Endothelial cell of umbilical vein (primary cell): ENCODE measurements around the gene SLC25A41. TPM values are rescaled to one million over a fixed set of nuclear protein-coding genes. Genes with fewer than 3 reads are reported as not detected.

Experiments used
- BruUV-seq: library from RNA; stranded (reverse); fragments of 400-500 nt; replicated peaks from 2 replicates; lab custom pipeline; 2021; lab: Mats Ljungman, UMichigan
- CTCF ChIA-PET: fragments of 300-600, 350-600 bp; sonication (Branson Sonifier 250); formaldehyde crosslinking; loops from one replicate; lab custom pipeline; 2021; ENCODE audit warnings: antibody characterized with exemption, inconsistent platforms; lab: Charles Lee
- POLR2A ChIA-PET: fragments of 300-600, 350-600 bp; sonication (Branson Sonifier 250); formaldehyde crosslinking; loops from one replicate; lab custom pipeline; 2021; ENCODE audit warnings: antibody characterized with exemption, inconsistent platforms; lab: Charles Lee
- DNase-seq: peaks from one replicate; pipeline ENCODE4 v3.0.0-alpha.2; 2011; ENCODE audit warnings: low read depth, low spot score
- FAIRE-seq: peaks from 2 replicates; lab custom pipeline; 2011; peaks lifted over from hg19 to GRCh38; lab: Jason Lieb, UNC
- H2AFZ ChIP-seq: 2 replicates; pipeline ENCODE4 v1.6.0; 2012; ENCODE audit warnings: low read depth, low read length, control low read depth, inconsistent platforms
- H3K27ac ChIP-seq: 2 replicates; pipeline ENCODE4 v1.5.1; 2011; ENCODE audit warnings: low read depth, mild to moderate bottlenecking, control low read depth, low read length, moderate library complexity; ENCODE audit not compliant: insufficient read depth
- H3K27me3 ChIP-seq, 2 experiments: 2 replicates each; pipeline versions ENCODE4 v1.6.0 to v1.6.1; 2011; ENCODE audit warnings: low read length in 2 of 2, mixed read lengths in 1 of 2; ENCODE audit not compliant: control insufficient read depth in 2 of 2, insufficient read depth in 2 of 2
- H3K36me3 ChIP-seq, 2 experiments: 2 replicates in 1 of 2; 3 replicates in 1 of 2; pipeline ENCODE4 v1.5.1; 2011; ENCODE audit warnings: low read length in 2 of 2, mild to moderate bottlenecking in 1 of 2, moderate library complexity in 1 of 2; ENCODE audit not compliant: control insufficient read depth in 2 of 2, insufficient read depth in 2 of 2; ENCODE audit errors: extremely low read depth in 1 of 2
- H3K4me1 ChIP-seq: 3 replicates; pipeline ENCODE4 v1.5.1; 2011; ENCODE audit warnings: mild to moderate bottlenecking, low read length; ENCODE audit not compliant: control insufficient read depth, insufficient read depth; ENCODE audit errors: extremely low read depth
- H3K4me2 ChIP-seq: 2 replicates; pipeline ENCODE4 v1.6.1; 2011; ENCODE audit warnings: low read length, control low read depth, mixed read lengths; ENCODE audit not compliant: insufficient read depth
- H3K4me3 ChIP-seq, 3 experiments: fragments of 200-600 bp in 1 of 3; sonication (generic), shearing (Covaris generic) in 1 of 3; replicated peaks in 1 of 3; 2 replicates each; pipeline ENCODE4 v1.5.1; 2011 to 2016; ENCODE audit warnings: control low read depth in 3 of 3, low read length in 3 of 3, mild to moderate bottlenecking in 2 of 3, inconsistent platforms in 1 of 3, low read depth in 1 of 3, moderate library complexity in 1 of 3; ENCODE audit not compliant: insufficient read depth in 1 of 3
- H3K79me2 ChIP-seq: 2 replicates; pipeline ENCODE4 v1.6.0; 2012; ENCODE audit warnings: low read length, inconsistent platforms; ENCODE audit not compliant: control insufficient read depth, insufficient read depth
- H3K9ac ChIP-seq: replicated peaks from 2 replicates; pipeline ENCODE3; 2011; ENCODE audit warnings: low read length, control low read depth; ENCODE audit not compliant: insufficient read depth; ENCODE audit errors: extremely low read depth
- H3K9me1 ChIP-seq: replicated peaks from 3 replicates; pipeline ENCODE4 v1.6.0; 2011; ENCODE audit warnings: mild to moderate bottlenecking, low read length; ENCODE audit not compliant: control insufficient read depth, insufficient read depth; ENCODE audit errors: extremely low read depth
- H3K9me3 ChIP-seq: replicated peaks from 2 replicates; pipeline ENCODE4 v1.5.1; 2012; ENCODE audit warnings: low read length, inconsistent platforms; ENCODE audit not compliant: control insufficient read depth, insufficient read depth
- H4K20me1 ChIP-seq: replicated peaks from 2 replicates; pipeline ENCODE3; 2011; ENCODE audit warnings: mild to moderate bottlenecking, low read length; ENCODE audit not compliant: control insufficient read depth, insufficient read depth; ENCODE audit errors: extremely low read depth
- CTCF ChIP-seq, 2 donors: IDR thresholded peaks; 1 replicate in 1 of 2; 2 replicates in 1 of 2; pipeline ENCODE4 v1.5.1; 2011; ENCODE audit warnings: low read length in 2 of 2, mild to moderate bottlenecking in 2 of 2, moderate library complexity in 2 of 2, control low read depth in 1 of 2, inconsistent platforms in 1 of 2, low read depth in 1 of 2; ENCODE audit not compliant: insufficient read depth in 1 of 2; ENCODE audit errors: extremely low read depth in 1 of 2
- EZH2 ChIP-seq: IDR thresholded peaks from 2 replicates; pipeline ENCODE4 v1.6.1; 2012; ENCODE audit warnings: borderline replicate concordance, low read depth, mild to moderate bottlenecking, moderate library complexity, low read length, inconsistent platforms; ENCODE audit not compliant: severe bottlenecking
- FOS ChIP-seq: IDR thresholded peaks from 2 replicates; pipeline ENCODE4 v1.6.1; 2011; ENCODE audit warnings: mild to moderate bottlenecking, low read length, moderate library complexity, borderline replicate concordance; ENCODE audit not compliant: insufficient read depth
- GATA2 ChIP-seq: IDR thresholded peaks from 2 replicates; pipeline ENCODE4 v1.7.0; 2011; ENCODE audit warnings: low read depth, mild to moderate bottlenecking, moderate library complexity, mixed read lengths, low read length; ENCODE audit not compliant: insufficient read length, insufficient read depth
- JUN ChIP-seq: IDR thresholded peaks from 2 replicates; pipeline ENCODE4 v1.6.1; 2011; ENCODE audit warnings: borderline replicate concordance, low read depth; ENCODE audit not compliant: insufficient read length, insufficient read depth
- MAX ChIP-seq: IDR thresholded peaks from 2 replicates; pipeline ENCODE4 v1.6.1; 2011; ENCODE audit not compliant: insufficient read depth, insufficient read length
- MYC ChIP-seq: IDR thresholded peaks from one replicate; pipeline ENCODE4 v1.6.1; 2011; ENCODE audit warnings: mild to moderate bottlenecking, low read depth, low read length
- POLR2A ChIP-seq: IDR thresholded peaks from 2 replicates; pipeline ENCODE4 v1.6.1; 2012; ENCODE audit warnings: low read depth, mild to moderate bottlenecking, control low read depth, low read length
- POLR2AphosphoS5 ChIP-seq: IDR thresholded peaks from 2 replicates; pipeline ENCODE4 v1.6.1; 2012; ENCODE audit warnings: low read depth, mild to moderate bottlenecking, control low read depth, low read length, moderate library complexity; ENCODE audit not compliant: insufficient read depth
- dilution Hi-C: fragments of 300-500 bp; cut with MboI; formaldehyde crosslinking; loops from one replicate; pipeline ENCODE4 v1.15.0; 2019; ENCODE audit warnings: low sequenced_read_pairs; ENCODE audit not compliant: extremely low pct_ligation_motif_present
- intact Hi-C: fragments of 100-400 bp; cut with micrococcal nuclease; formaldehyde crosslinking; loops from one replicate; pipeline ENCODE4 v1.10.0; 2022
- polyA plus RNA-seq, 4 experiments: library from polyadenylated mRNA; depleted of rRNA in 3 of 4; stranded (reverse) in 3 of 4; unstranded in 1 of 4; fragments of >200 nt; gene quantifications; 2 replicates each; pipeline versions ENCODE4 v1.2.1 to v1.2.3, GENCODE V29; 2011 to 2012; ENCODE audit warnings: missing spikeins in 1 of 4
- total RNA-seq: library from RNA; stranded (reverse); gene quantifications from 2 replicates; pipeline ENCODE4 v1.2.3, GENCODE V29; 2021

Gene SLC25A41
- total and polyA plus RNA-seq, 2 donors (not counting 3 experiments of a cell fraction or from before 2014, with no cell fraction given), result 0.21 TPM; not detected in 1

GRCh38 chr19:6412061-6412446, 21.5 kb downstream of the SLC25A41 start:
- Histone ChIP-seq H2AFZ (no peak overlapping the region), H3K79me2 (no peaks in the 10 kb centered on the region), H3K27me3 (no peaks in the 10 kb centered on the region), H3K4me1 (no peaks in the 10 kb centered on the region), H3K36me3 (peaks cover 9 to 24% of the 10 kb centered on the region in 2 experiments), H3K9ac (no peak overlapping the region), H3K9me1 (no peaks in the 10 kb centered on the region), H3K4me3 (no peak overlapping the region), H3K27ac (no peak overlapping the region), H4K20me1 (no peaks in the 10 kb centered on the region), H3K9me3 (no peaks in the 10 kb centered on the region), H3K4me2 (no peak overlapping the region)
- DNase-seq (no peak), FAIRE-seq (no peak)
- dilution Hi-C loops (no loop called here), intact Hi-C loops (no loop called here)
- POLR2A ChIA-PET, result no interaction called here
- TF ChIP-seq JUN, result no peak
- TF ChIP-seq MAX, result no peak
- no TSS peak for BruUV-seq
- CTCF ChIA-PET, result interaction anchor here (1.0 kb wide), 1 partner anchor 13 kb away, joined by 5 read pairs; the partner anchor contains the start of gene KHSRP

GRCh38 chr19:6409346-6409745, 24.2 kb downstream of the SLC25A41 start:
- Histone ChIP-seq H3K9me3 (no peaks in the 10 kb centered on the region), H3K9ac (no peak overlapping the region), H3K36me3 (peaks cover 3 to 5% of the 10 kb centered on the region in 2 experiments), H3K9me1 (no peaks in the 10 kb centered on the region), H3K4me3 (no peak overlapping the region), H3K27me3 (no peaks in the 10 kb centered on the region), H3K4me1 (no peaks in the 10 kb centered on the region), H3K79me2 (no peaks in the 10 kb centered on the region), H2AFZ (no peak overlapping the region), H4K20me1 (no peaks in the 10 kb centered on the region), H3K4me2 (no peak overlapping the region), H3K27ac (no peak overlapping the region)
- DNase-seq (no peak), FAIRE-seq (no peak)
- ChIA-PET POLR2A (no interaction called here), CTCF (interaction anchor here (1.0 kb wide), 1 partner anchor 283 kb away, joined by 3 read pairs; no protein-coding TSS in a partner anchor)
- no peak for TF ChIP-seq EZH2
- TF ChIP-seq CTCF (IDR thresholded peaks at IDR 0.05; ENCODE audit: extremely low read depth in 1 of 2, insufficient read depth in 1 of 2, low read depth in 1 of 2, low read length in 2 of 2), result no peak
- no peak for TF ChIP-seq MYC
- no peak for TF ChIP-seq FOS
- no peak for TF ChIP-seq POLR2A
- no peak for TF ChIP-seq POLR2AphosphoS5
- TF ChIP-seq JUN, result no peak
- TF ChIP-seq MAX, result no peak
- no peak for TF ChIP-seq GATA2
- dilution Hi-C loops, result no loop called here
- intact Hi-C loops, result no loop called here
- BruUV-seq, result no TSS peak
